ENCODE results near the gene DRC7.

DNA sequence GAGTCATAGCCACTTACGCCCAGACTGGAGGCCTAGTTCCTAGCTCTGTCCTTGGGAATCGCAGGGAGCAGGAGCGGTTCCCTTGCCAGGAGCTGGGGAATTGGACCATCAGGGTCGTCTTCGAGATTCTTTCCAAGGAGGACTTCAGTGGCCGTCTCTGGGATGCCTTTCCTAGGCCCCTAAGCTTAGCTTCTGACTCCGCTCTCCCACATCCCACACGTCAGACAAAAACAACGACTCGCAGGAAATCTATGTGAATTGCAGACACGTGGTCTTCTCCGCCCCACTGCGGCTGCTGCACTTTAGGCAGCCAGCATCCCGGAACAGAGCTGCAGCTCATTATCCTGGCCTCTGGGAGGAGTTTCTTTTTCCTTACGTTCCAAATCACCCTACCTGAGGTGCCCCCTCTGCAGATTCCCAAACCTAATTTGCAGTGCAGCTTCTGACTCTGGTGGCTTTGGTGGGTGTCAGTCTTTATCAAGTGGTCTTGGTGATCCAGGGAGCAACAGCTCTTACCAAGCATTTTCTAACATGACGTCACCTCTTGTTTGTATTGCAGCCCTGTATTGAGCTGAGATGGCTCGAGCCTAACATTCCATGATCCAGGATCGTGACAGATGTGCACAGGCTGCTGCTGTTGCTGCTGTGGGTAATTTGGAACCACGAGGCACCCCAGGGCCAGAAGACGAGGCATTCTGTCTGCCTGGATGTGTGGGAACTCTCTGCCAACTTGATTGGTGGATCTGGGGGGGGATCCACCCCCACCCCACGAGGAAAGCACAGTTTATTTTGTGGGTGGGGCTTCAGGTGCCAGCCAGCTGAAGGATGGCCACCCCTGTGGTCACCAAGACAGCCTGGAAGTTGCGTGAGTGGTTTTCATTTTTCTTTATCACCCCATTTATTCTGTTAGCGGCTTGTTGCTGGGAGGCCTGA is 42.1 kb downstream of the DRC7 start:
- TF ChIP-seq POLR2AphosphoS5 (IDR thresholded peaks at IDR 0.05; ENCODE audit: borderline replicate concordance, low read depth, low read length), result no peak
- TF ChIP-seq EZH2 (IDR thresholded peaks at IDR 0.05), result no peak
- no peak for TF ChIP-seq FOXP2 (optimal IDR thresholded peaks at IDR 0.05; ENCODE audit: control extremely low read depth, extremely low read length, insufficient read depth)
